GM12874 (cell line): ENCODE measurements around the gene GRID2IP.

Experiments used
- TF ChIP-seq, protein P1 (sequence below): IDR thresholded peaks from 2 replicates; pipeline ENCODE4 v1.5.1; 2011; ENCODE audit warnings: low read depth, mild to moderate bottlenecking, control low read depth, low read length, moderate library complexity; ENCODE audit not compliant: insufficient read depth

The GRID2IP gene

DNA sequence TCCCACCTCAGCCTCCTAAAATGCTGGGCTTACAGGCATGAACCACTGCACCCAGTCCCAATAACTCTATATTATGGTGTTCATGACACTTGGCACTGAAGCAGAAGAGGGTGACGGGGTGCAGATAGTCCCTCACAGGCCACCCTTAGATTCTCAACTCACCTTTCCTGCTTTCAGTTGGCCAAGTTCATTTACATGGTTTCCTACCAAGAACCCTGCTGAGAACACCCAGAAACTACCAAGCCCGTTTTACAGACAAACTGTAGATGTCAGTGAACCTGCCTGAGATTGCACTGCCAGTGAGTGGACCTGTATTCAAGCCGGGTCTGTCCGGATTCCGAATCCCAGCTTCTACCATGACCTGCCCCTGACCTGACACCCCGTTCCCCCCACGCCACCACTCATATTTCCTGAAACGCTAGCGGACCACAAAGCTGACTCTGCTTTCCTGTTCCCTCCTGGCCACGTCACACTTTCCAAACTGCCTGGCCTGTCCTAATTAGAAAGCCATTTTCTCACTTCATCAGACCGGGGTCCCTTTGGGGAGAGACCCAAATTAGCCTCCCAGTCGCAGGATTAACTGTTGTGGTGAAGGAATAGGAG is 17.3 kb downstream of the GRID2IP start:
- TF ChIP-seq, protein P1, sequence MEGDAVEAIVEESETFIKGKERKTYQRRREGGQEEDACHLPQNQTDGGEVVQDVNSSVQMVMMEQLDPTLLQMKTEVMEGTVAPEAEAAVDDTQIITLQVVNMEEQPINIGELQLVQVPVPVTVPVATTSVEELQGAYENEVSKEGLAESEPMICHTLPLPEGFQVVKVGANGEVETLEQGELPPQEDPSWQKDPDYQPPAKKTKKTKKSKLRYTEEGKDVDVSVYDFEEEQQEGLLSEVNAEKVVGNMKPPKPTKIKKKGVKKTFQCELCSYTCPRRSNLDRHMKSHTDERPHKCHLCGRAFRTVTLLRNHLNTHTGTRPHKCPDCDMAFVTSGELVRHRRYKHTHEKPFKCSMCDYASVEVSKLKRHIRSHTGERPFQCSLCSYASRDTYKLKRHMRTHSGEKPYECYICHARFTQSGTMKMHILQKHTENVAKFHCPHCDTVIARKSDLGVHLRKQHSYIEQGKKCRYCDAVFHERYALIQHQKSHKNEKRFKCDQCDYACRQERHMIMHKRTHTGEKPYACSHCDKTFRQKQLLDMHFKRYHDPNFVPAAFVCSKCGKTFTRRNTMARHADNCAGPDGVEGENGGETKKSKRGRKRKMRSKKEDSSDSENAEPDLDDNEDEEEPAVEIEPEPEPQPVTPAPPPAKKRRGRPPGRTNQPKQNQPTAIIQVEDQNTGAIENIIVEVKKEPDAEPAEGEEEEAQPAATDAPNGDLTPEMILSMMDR: no peak

DNA sequence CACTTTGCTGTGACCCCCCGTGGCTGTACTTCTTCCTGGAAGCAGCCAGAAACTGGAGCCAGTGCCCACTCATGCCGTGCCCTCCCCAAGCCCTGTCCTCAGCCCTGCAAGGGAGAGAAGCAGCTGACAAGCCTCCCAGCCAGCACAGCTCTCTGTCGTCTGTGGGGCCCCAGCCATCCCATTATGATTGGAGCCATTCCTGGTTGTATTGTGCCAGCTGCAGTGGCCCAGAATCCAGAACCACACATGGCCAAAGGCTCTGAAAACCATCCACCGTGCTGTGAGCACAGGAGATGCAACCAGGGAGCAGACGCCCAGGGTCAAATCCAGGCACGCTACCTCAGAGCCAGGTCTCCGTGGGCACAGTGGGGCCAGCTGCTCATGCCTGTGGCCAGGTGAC is 18.7 kb downstream of the GRID2IP start:
- TF ChIP-seq, protein P1: no peak

GRCh38 chr7:6531492-6532279 is 19.6 kb downstream of the GRID2IP start:
- TF ChIP-seq, protein P1: no peak

GRCh38 chr7:6530626-6531491 is 20.4 kb downstream of the GRID2IP start:
- TF ChIP-seq, protein P1: no peak

- TF ChIP-seq, protein P1: no peak
Measured at GRCh38 chr7:6529643-6530042, 21.6 kb downstream of the GRID2IP start.

GRCh38 chr7:6528401-6529130 is 22.7 kb downstream of the GRID2IP start:
- TF ChIP-seq, protein P1: no peak

DNA sequence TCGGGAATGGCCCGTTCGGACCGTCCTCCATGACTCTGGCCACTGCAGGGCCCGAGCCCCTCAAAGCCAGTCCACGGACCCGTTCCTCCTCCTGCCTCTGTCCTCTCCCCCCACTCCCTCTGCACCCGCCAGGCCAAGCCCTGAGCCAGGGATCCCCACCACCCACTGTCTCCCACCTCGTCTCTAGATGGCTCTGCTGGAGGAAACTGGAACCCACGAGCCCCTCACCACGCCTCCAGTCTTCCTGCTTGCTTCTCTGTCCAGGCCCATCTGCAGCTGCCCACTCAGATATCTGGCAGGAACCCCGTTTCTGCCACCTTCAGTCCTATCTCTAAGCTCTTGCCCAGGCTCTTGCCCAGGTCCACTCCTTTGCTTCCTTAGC is 24.3 kb downstream of the GRID2IP start:
- TF ChIP-seq, protein P1: no peak
